Stimulated activated CD4-positive, alpha-beta T cell treated with anti-CD3 and anti-CD28 coated beads, Interleukin-1b, Interleukin-23, amount 100 ng/mL, for 1 hour (primary cell): ENCODE measurements around the gene ZNF407.

Source experiments
- DNase-seq, 2 donors: peaks; one replicate each; pipeline ENCODE4 v3.0.0-alpha.2; 2020; ENCODE audit warnings: low read depth in 2 of 2

The ZNF407 gene

GRCh38 chr18:74825460-74825859 is 227.8 kb downstream of the ZNF407 start:
- DNase-seq = no peak

GRCh38 chr18:74826572-74826971 is 228.9 kb downstream of the ZNF407 start:
- no peak for DNase-seq

DNA sequence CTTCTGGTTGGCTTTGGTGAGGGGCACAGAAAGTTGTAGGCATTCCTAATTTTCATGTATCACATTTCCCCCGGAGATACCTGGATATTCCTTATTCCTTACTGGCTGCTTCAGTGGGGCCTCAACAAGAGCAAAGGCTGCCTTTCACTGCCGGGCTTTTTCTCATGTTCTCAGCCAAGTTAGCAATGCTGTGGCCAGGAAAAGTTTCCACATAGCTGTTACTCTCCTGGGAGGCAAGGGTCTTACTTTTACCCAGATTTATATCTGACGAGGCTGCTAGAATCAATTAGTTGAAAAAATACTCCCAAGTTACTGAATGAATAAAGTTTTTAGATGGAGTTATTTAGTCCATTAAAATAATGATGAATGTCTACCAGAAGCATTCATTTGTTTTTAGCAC is 230.5 kb downstream of the ZNF407 start:
- no peak for DNase-seq

DNA sequence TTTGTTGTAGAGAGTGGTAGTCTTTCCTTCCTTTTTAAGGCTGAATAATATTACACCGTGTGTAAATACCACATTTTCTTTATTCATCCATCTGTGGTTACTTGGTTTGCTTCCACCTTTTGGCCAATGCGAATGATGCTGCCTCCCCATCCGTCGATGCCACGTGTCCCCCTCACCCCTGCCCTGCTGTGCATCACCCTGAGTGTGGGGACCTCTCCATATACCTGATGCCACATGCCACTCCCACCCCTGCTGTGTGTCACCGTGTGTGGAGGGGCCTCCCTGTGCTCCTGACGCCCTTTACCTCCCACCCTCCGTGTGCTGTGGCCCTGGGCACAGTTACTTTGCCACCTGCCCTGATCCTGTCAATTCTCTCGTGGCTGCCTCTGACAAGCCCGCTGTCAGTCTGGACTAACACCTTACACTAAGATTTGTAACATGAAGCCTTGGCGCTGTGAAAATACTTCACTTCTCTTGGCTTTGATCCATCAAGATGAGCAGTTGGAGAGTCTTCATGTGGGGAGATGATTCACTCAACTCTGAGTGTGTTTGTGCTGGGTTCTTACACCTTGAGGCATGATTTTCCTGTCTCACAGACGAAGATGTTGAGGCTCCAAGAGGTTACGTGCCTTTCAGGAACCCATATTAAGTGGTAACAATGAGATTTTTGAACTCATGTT is 234.0 kb downstream of the ZNF407 start:
- no peak for DNase-seq

GRCh38 chr18:74832381-74832780 is 234.7 kb downstream of the ZNF407 start:
- no peak for DNase-seq

DNA sequence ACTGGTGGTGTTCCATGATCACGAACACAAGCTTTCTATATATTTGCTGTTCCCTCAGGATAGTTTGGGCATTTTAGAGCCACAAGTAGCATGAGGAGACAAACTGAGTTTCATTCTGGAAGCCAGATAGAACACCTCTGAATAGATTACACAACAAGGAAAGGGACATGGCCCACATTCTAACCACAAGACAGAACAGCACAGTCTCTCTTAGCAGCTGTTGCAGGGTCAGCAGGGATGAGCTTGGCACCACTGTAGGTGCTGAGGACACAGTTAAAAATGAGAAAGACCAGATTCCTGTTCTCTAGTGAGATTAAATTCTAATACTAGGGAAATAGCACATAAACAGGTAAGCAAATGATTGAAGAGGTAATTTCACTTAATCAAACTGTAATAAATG is 235.3 kb downstream of the ZNF407 start:
- DNase-seq = no peak

DNA sequence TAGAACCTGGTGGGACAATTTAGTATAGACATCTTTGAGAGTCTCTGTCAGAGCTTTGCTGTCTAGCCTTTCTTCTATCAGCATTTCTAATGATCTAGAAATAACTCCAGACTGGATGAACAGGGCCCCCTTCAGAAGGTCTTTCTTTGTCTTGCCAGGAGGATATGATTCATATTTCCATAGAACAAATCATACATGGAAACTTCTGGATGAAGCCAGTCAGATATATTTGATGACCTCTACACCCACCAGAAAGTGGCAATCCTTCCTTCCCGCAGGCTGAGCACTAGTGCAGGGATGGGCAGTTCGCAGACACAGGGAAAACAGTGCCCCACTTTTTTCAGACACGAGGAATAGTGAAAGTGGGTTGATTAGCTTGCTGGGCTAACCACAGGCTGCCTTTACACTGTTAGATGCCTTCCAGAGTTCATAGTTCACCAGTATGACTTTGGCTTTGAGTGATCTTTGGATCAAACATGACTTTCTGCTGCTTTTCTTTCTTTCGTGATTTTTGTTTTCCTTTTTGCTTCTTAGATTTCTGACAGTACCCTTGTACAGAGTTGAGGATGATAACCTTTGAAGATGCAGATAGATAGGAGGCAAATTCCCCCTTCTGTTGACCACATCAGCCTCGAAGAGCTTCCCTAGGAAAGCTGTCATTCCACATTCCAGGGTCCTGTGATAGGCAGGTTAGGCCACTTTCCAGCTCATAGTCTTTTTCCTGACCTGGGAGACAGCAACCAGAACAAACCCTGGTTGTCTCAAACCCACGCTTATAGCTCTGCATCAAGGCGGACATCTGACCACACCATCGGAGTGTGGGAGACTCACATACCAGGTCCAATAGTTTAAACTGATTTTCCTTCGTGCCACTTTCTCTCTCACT is 237.0 kb downstream of the ZNF407 start:
- DNase-seq = no peak

DNA sequence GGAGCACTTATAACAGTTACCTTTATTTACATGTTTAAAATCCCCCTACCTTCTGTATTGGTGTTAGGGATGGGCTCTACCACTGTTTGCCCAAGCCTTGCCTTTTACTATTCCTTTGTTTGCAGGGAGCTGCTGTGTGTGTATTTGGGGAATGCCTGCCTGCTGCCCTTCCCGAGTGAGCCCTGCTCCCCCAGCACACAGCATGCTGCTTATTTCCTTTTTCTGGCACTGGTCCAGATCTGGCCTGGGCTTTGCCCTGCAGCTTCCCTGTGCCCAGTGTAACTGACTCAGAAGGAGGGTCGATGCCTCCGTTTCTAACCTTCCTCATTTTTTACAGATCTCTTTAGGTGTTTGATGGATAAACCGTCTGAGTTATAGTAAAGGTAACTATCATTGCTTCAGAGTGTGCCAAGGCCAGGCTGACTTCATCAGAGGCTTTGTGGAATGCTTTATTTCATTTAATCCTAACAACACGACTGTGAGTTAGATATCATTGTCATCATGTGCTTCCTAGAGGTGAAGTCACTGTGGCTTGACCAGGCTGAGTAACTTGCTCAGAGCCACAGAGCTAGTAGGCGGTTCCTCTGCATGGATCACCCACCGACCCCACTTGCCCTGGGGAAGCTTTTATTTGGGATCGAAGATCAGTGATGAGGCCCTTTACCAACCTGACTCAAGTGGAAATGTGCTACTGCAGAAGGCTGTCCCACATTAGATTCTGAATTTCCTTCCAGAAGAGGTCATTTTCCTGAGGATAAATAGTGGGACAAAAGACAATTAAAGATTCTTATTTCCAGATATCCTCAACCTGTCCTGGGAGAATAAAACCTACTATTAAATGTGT is 238.8 kb downstream of the ZNF407 start:
- DNase-seq = no peak

GRCh38 chr18:74840492-74841167 is 243.0 kb downstream of the ZNF407 start:
- DNase-seq = no peak

DNA sequence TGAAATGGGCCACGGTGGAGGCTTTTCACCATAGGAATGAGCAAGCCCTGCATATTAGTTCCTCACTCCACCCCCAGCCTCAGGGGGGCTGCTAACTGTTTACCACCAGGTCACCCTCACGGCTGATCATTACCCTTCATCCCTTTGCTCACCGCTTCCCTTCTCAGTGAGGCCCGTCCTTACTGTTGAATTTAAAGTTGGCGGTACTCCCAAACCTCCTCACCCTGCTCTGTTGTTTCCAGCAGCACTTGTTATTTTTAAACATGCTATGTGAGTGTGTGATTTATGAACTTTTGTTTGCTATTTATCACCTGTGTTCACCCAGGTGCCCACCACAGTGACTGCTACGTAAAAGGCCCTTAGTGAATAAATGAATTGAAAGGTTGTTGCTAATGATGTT is 243.6 kb downstream of the ZNF407 start:
- DNase-seq = no peak

DNA sequence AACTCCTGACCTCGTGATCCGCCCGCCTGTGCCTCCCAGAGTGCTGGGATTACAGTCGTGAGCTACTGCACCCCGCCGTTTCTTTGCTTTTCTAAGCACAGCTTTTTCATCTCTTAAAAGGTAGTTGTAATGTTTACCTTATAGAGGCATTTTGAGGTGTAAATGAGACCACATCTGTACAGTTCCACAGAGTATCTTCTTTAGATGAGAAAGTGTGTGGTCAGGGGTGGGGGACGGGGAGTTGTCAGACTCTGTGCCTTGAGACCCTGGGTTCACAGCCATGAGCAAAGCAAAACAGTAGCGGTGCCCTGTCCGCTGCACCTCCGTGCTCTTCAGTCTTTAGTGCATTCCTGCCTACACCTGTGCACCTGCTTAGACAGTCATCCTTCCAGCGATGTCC is 251.6 kb downstream of the ZNF407 start:
- DNase-seq = no peak

DNA sequence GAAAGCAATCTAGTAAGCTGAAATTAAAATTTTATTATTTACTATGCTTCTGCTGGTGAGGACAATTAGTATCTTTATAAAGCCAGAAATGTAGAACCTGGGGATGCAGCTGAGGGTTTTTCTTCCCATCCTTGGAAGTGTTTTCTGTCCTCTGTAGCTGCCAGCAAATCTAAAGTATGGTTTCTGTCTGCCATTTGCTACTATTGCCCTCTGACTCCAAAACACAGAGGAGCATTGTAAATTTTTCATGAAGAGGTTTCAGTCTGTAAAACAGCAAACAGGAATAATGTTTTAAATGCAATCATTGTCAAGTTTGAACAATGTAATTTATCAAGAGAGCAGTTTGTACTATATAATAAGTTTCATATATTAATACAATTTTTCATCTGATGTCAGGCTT is 258.8 kb downstream of the ZNF407 start:
- no peak for DNase-seq

GRCh38 chr18:74856928-74857327 is 259.3 kb downstream of the ZNF407 start:
- no peak for DNase-seq

DNA sequence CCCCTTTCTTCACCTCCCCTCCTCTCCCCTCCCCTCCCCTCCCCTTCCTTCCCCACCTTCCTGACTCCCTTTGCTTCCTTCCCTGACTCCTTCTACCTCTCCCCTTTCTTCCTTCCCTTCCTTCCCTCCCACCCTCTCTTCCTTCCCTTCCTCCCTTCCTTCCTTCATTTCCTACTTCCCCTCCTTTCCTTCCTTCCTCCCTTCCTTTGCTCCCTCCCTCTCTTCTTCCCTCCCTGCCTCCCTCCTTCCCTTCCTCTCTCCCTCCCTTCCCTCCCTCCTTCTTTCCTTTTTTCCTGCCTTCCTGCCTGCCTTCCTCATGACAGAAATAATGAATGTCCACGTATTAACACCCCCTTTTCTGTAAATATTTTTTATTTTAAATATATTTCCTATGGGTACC is 260.2 kb downstream of the ZNF407 start:
- no peak for DNase-seq

DNA sequence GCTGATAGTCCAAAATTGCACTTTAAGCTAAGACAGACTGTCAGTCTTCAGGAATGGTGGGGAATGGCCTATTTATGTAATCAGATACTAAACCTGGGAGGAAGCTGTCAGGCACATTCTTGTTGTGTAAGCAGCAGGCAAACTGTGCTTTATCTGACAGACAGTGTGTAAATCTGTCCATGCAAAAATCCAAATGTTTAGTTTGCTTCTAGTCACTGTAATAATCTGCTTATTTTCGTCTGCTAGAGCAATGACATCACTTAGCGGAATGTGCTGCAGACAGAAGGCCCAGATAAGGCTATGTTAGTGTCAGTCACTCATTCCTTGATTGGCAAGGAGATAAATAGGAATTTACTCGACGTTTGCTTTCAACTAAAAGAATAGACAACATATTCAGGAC is 263.5 kb downstream of the ZNF407 start:
- no peak for DNase-seq

- DNase-seq = no peak
These were observed 264.4 kb downstream of the ZNF407 start for GRCh38 chr18:74862094-74862493.

- no peak for DNase-seq
These were observed 268.9 kb downstream of the ZNF407 start for GRCh38 chr18:74866577-74866976.

GRCh38 chr18:74868461-74868860 is 270.8 kb downstream of the ZNF407 start:
- DNase-seq = no peak

DNA sequence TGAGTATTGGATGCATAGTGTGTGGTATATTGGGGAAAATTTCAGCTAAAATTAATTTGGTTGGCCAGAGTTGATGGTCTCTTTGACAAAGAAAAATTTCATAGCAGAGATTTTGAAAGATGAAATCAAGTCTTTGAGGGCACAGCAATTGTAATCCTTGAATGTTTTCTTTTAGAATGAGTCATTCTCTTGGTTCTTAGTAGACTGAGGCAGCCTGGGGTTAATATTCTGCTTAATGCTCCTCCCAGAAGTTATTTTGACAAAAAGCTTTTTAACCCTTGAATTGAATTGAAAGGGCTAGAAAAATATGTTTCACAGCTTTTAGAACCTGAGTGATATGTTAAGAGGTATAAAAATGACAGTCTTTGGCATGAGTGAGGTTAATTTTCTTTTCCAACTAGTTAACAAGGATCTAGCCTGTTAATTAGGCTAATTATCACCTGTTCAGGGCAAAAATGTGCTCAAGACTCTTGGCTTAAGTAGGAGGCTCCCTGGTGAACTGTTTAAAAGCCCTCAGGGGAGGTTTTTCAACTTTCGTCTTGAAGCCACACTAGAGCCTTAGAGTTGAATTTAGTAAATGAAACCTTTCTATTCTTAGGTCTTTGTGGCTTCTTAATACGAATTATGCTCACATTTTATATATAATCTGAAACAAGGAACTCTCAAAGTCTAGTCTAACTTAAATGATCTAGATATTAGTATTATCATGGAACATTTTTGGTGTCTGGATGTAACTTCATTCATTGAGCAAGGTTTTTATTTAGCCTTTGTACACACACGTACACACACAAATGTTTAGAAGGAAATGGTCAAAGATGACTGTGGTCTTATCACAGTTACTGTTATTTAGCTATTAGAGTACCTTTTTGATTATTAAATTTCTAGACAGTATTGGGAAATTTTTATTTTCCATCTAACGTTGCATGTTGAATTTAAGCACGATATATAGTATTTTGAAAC is 272.5 kb downstream of the ZNF407 start:
- no peak for DNase-seq

GRCh38 chr18:74870950-74871349 is 273.3 kb downstream of the ZNF407 start:
- DNase-seq = no peak

DNA sequence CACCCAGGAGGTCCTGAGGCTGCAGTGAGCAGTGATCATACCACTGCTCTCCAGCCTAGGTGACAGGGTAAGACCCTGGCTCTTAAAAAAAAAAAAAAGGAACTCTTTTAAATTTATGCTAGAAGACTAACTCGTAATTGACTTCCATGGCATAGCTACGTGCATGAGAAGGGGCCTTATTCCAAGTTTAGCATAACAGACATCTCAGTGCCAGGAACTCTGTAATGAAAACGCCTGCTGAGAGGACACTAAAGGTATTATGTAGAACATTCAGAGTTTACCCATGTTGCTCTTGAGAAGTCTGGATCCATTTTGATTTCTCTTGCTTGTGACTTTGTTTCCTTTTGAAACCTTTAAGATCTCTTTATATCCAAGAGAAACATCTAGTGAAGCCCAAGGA is 276.0 kb downstream of the ZNF407 start:
- DNase-seq = no peak
